HG03045 (cell line): ENCODE data around the gene PIP5K1C.
"Not testable (repeated sequence)": the region's sequence is repeated elsewhere in the genome, so short reads cannot be mapped to it uniquely, and the experiment has no call there.

Source experiments
- ATAC-seq: cut with Tn5 transposase; IDR thresholded peaks from one replicate; pipeline ENCODE4 v1.9.1; 2021; ENCODE audit warnings: mild to moderate bottlenecking, moderate library complexity; ENCODE audit not compliant: unreplicated experiment

Gene PIP5K1C

GRCh38 chr19:3631053-3631861 lies 69.0 kb downstream of the PIP5K1C start:
- no peak for ATAC-seq

DNA sequence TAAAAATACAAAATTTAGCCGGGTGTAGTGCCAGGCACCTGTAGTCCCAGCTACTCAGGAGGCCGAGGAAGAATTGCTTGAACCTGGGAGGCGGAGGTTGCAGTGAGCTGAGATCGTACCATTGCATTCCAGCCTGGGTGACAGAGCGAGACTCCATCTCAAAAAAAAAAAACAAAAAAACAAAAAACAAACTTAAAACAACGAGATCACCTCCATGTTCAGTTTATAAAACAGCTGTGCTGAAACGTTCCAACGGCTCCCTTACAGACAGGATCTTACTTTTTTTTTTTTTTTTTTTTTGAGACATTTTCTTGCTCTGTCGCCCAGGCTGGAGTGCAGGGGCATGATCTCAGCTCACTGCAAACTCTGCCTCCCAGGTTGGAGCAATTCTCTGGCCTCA lies 71.5 kb downstream of the PIP5K1C start:
- ATAC-seq: not testable (repeated sequence)

DNA sequence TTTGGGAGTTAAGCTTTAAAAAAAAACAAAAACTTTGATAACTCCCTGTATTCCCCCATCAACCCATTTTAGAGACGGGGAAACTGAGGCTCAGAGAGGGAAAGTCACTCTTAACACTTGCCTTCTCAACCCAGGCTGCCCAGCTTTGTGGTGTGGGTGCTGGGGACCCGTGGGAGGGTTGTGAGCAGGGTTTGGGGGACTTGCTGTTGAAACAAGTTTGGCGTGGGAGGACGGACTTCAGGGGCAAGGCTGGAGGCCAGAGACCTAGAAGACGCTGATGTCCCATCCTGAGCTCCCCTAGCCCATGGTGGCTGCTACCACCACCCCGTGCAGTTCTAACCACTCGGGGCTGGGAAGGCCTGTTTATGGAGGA lies 72.9 kb downstream of the PIP5K1C start:
- ATAC-seq: no peak

GRCh38 chr19:3626473-3627350 lies 73.6 kb downstream of the PIP5K1C start, which contains the start of gene CACTIN:
CACTIN (minus strand) TSS chr19:3626790; CDS start chr19:3626762, 28 bp downstream.
- ATAC-seq: peak; percentile 80

DNA sequence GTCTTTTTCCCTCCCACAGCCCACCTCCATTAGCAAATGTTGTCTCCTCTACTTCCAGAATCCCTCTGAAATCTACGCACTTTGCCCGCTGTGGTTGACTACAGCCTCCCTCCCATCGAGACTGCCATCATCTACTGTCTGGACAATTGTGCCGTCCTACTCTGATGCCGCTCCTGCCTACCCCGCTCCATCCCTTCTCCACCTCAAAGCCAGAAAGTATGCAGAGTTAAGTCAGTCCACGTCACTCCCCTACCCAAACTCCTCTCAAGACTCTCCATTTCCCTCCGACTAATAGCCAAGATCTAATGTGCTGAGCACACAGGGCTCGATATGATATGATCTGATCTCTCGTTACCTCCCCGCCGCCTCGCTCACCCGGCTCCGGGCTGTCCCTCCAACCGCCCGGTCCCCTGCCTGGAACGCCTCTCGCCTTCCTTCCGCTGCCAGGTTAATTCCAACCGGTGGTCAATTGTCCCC lies 74.2 kb downstream of the PIP5K1C start:
- peak; percentile 5 for ATAC-seq

GRCh38 chr19:3623716-3624115 lies 76.6 kb downstream of the PIP5K1C start:
- no peak for ATAC-seq

DNA sequence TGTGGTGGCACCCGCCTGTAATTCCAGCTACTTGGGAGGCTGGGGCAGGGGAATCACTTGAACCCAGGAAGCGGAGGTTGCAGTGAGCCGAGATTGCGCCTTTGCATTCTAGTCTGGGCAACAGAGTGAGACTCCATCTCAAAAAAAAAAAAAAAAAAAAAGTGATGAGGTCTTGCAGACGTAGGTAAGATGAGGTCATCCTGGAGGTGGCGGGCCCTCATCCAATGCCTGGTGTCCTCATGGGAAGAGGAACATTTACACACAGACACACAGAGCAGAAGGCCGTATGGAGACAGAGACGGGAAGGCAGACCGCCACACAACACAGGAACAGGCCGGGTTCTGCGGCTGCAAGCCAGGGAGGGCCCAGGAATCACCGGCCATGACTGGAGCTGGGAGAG lies 78.0 kb downstream of the PIP5K1C start:
- no peak for ATAC-seq

- no peak for ATAC-seq
Measured at GRCh38 chr19:3621689-3622088, 78.6 kb downstream of the PIP5K1C start.

DNA sequence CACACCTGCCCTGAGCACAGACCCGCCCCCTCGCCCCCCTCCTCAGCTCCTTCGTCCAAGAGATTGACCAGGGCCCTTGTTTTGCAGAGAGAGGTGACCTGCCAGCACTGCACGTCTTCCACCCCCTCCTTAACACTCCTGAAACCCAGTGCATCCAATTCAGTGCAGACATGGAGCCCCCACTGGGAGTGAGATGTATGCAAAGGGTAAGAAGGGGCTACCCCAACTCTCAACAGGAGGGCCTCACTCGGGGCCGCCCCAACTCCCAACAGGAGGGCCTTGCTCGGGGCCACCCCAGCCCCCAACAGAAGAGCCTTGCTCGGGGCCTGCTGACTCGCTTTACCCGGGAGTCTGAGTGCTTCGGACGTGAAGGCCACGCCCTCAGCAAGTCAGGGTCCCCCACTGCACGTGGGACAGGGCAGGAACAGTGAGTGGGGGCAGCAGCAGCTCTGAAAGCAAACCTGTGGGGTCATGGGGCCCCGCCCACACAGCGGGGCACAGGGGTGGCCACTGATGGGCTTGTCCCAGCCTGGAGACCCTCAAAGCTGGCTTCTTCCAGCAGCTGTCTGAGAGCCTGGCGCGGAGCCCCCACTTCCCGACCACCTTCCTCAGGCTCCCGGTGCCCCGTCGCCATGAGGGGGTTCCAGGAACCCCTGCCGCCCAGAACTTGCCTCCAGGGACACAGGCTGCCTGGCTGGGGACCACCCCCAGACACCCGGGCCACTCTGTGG lies 79.3 kb downstream of the PIP5K1C start:
- ATAC-seq: no peak

GRCh38 chr19:3620145-3620816 lies 80.0 kb downstream of the PIP5K1C start:
- ATAC-seq: no peak

DNA sequence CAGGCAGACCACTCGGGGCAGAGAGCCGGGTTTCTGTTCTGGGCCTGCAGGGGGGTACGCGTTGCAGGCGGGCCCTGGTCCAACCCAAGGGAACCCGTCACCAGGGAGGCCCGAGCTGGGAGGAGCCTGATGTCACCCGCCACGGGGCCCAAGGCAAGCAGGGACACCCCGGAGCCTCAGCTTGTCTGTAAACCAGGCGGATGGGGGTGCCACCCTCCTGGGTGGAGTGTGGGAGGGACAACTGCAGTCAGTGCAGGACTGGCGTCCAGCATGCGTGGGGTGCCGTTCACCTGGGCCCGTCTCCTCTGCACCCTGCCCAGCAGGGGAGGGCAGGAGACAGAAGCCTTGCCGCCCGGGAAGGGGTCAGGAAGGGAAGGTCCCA lies 80.6 kb downstream of the PIP5K1C start:
- ATAC-seq: no peak

GRCh38 chr19:3618811-3619630 lies 81.2 kb downstream of the PIP5K1C start:
- no peak for ATAC-seq

DNA sequence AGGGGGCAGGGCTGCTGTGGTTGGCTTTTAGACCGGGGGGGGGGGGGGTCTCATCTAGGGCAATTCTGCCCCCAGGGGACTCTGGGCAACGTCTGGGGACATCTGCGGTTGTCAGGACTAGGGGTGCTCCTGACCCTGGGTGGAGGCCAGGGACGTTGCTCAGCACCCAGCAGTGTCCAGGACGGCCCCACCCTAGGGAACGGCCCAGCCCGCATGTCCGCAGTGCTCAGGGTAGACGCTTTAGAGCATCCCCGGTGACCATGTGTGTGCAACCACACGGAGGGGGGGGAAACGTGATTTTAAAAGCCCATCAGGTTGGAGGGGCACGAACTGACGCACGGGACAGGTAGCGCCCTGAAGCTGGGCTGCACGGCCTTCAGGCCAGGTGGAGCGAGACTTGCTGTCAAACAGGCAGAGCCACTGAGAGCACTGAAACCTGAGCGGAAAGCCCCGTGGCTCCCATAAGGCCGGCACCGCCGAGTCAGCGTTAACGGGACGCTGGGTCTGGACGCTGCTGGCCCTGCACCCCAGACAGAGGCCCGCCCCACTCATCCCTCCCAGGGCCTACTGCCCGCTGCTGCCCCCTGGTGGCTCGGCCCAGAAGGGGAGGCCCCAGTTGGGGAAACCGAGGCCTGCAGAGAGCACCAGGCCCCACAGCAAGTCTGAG lies 82.0 kb downstream of the PIP5K1C start:
- ATAC-seq: no peak

DNA sequence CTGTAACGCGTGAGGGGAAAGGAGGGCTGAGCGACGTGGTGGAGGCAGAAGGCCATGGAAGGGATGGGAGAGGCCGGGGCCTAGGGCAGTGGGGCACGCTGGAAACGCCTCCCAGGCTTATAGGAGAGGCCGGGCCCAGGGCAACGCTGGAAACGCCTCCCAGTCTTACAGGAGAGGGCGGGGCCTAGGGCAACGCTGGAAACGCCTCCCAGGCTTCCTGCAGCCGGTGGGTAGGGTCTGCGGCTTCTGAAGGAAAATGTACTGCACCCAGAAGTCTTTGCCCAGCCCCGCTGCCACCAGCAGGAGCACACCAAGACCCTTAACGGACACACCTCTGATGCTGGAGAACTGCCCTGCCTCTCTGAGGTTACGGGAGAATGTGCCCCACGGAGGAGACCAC lies 82.8 kb downstream of the PIP5K1C start:
- no peak for ATAC-seq

DNA sequence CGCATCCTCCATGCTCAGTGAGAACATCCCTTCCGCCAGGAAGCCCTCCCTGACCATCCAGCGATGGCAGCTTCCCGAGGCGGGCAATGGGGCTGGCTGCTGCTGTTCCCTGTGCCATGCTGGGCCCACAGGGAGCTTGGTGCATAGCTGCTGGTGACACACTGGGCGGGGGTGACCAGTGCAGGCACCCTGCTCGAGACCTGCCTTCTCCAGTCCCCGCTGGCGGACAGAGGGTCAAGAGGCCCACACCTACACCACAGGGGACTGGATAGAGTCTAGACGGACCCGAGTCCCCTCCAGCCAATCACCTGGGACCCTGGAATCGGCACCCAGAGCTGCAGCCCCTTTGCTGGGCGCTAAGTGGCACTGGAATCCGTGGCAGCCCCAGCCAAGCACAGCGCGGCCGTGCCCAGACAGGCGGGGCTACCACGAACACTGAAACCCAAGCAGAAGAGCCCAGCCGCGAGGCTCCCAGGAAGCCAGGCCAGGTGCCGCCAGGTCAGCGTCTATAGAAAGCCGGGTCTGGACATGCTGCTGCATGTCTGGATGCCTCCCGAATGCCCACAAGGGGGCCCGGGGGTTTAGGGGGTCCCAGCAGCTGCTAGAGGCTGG lies 84.6 kb downstream of the PIP5K1C start:
- no peak for ATAC-seq

- no peak for ATAC-seq
Measured at GRCh38 chr19:3614858-3615505, 85.3 kb downstream of the PIP5K1C start.

GRCh38 chr19:3613818-3614661 lies 86.2 kb downstream of the PIP5K1C start:
- ATAC-seq: no peak
